ENCODE data around the gene ETNK2.
"Not testable (repeated sequence)": the region's sequence is repeated elsewhere in the genome, so short reads cannot be mapped to it uniquely, and the experiment has no call there.

GRCh38 chr1:204099754-204100153 is 52.1 kb downstream of the ETNK2 start:
- TF ChIP-seq CTCF (IDR thresholded peaks at IDR 0.05); EZH2 (IDR thresholded peaks at IDR 0.05; ENCODE audit: borderline replicate concordance, insufficient read depth, low read depth, low read length, poor library complexity, severe bottlenecking): not testable (repeated sequence)
